GM19328 (cell line): ENCODE measurements around the gene PUM1.

Experiments used
- ATAC-seq: cut with Tn5 transposase; IDR thresholded peaks from one replicate; pipeline ENCODE4 v1.9.1; 2021; ENCODE audit warnings: mild to moderate bottlenecking, moderate library complexity; ENCODE audit not compliant: unreplicated experiment

PUM1 gene

DNA sequence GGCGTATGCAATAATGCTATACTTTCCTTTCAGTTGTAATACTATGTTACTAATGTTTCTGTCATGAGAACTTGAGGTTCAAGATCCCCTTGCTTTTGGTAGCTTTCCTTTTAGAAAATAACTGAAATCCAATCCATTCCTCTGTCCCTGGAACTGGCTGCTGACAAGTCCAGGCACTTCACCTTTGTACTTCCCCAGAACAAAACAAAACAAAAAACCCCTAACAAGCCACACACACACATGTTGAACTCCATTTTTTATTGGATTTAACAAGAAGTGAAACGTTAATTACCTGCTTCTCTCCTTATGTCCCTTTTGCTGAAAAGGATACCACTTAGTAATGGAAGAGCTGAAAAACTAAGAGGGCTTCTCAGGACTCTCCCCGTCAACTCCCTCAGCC lies 130.9 kb downstream of the PUM1 start:
- ATAC-seq = no peak

DNA sequence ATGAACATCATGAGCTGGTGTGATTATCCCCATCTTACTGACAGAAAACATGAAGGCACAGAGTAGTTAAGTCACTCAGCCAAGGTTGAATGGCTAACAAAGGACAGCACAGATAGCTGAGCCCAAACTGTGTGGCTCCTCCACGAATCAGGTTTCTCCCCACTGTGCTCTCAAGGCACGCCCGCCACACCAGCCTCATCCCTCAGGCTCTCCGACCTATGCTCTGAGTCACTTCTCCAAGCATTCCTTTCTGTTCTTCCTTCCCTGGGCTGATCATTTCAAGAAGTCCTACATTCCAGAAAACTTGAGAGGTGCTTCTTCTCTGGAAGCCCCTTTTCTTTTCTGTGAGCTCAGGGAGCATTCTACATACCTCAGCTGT lies 131.7 kb downstream of the PUM1 start:
- no peak for ATAC-seq

- no peak for ATAC-seq
These were observed 134.8 kb downstream of the PUM1 start for GRCh38 chr1:30930631-30931173.

- no peak for ATAC-seq
These were observed 135.5 kb downstream of the PUM1 start for GRCh38 chr1:30929944-30930525.

GRCh38 chr1:30929135-30929889 lies 136.2 kb downstream of the PUM1 start:
- no peak for ATAC-seq

DNA sequence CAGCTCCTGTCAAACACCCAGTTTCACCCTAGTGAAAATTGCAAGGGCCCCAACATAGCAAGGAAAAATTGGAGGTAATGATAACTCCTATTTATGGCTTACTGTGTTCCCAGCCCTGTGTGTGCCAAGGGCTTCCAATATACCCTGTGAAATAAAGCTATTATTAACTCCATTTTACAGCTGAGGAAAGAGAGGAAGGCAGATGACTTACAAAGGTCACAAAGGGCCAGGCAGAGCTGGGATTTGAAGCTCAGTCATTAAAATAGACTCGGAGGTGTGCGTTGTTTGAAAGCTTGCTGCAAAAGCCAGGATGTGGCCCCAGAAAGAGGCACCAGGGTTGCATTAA lies 136.8 kb downstream of the PUM1 start:
- no peak for ATAC-seq

DNA sequence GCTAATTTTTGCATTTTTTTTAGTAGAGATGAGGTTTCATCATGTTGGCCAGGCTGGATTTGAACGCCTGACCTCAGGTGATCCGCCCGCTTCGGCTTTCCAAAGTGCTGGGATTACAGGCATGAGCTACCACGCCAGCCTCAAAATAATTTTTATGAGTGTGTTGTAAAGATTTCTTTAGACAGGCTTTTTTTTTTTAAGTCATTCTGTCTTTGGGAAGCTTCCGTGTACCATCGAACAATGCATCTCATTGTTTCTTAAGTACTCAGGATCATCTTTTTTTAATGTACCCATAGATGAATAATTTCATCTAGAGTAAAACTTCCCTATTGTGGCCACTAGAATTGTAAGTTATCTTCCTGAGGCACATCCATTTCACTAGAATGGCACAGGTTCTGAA lies 137.3 kb downstream of the PUM1 start:
- no peak for ATAC-seq

GRCh38 chr1:30927448-30927847 lies 138.1 kb downstream of the PUM1 start:
- ATAC-seq = no peak

- no peak for ATAC-seq
These were observed 141.9 kb downstream of the PUM1 start for GRCh38 chr1:30923597-30923996.

- ATAC-seq = no peak
These were observed 144.7 kb downstream of the PUM1 start for GRCh38 chr1:30920827-30921226.

DNA sequence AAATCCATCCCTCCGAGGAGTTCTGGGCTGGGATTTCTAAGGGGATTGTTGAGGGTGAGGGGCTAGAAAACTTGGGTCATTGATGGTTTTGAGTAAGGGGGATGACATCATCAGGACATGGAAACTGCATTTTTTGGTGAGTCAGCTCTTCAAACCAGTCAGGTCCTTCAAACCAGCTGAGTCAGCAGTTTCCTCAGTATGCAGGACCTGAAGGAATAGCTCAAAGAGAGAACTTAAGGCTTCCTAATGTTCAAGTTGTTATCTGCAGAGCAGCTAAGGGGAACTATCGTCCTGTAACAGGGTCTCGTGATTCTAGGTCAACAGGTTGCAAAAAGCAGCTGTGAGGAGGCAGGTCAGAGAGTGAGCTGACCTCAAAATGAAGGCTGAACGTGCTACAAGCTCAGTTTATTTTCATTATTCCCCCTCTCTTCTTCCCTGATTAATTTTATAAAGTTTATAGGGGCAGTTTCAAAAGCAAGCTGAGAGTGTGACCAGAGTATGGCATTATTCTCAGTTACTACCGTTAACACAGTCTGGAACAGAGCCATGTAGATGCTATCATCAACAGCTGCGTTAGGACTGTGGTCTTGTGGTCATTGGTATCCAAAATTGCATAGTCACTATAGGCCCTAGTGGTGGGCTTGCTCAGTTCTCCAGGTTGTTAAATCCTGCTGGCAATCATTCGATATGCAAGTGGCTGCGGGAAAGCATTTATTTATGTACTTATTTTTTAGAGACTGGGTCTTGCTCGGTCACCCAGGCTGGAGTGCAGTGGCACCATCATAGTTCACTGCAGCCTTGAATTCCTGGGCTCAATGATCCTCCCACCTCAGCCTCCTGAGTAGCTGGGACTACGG lies 146.3 kb downstream of the PUM1 start:
- ATAC-seq = no peak

- no peak for ATAC-seq
These were observed 149.2 kb downstream of the PUM1 start for GRCh38 chr1:30916296-30916695.

DNA sequence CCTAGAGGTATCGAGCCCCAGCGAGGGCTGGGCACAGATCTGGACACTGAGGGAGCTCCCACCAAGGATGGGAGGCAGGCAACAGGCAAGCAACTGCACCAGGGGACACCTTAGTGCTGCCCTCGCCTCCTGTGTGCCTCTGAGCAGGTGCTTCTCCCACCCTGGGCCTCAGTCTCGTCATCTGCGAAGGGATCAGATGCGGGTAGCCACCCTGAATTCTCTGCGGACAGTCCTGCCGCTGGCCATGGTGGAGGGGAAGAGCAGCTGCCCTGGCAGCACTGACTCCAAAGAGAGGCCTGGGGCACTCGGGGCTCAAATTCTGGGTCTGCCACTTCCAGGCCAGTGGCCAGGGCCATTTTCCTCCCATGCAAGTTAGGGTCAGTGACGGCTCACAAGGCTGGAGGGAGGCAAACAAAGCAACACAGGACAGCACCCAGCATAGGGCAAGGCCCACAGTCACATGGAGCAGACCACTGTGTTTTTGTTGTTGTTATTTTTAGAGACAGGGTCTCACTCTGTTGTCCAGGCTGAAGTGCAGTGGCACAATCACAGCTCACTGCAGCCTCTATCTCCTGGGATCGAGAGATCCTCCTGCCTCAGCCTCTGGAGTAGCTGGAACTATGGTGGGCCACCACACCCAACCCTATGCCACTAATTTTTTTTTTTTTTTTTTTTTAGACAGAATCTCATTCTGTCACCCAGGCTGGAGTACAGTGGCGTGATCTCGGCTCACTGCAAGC lies 149.9 kb downstream of the PUM1 start:
- ATAC-seq = no peak

GRCh38 chr1:30914931-30915330 lies 150.6 kb downstream of the PUM1 start:
- no peak for ATAC-seq

DNA sequence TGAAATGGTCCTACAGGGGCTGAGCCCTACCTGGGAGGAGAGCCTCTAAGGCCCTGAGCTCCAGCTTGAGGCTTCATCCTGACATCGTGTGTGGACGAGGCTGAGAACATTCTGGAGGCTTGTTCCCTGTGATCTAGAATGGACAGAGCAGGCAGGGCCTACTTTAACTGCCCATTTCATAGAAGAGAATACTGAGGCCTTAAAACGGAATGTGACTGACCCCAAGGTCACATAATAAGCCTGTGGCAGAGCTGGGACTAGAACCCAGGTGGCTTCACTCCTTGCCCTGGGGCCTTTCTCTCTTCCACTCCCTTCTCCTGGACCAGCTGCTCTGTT lies 151.0 kb downstream of the PUM1 start:
- ATAC-seq = no peak

- ATAC-seq = no peak
These were observed 152.4 kb downstream of the PUM1 start for GRCh38 chr1:30912913-30913652.

GRCh38 chr1:30912224-30912623 lies 153.3 kb downstream of the PUM1 start:
- no peak for ATAC-seq

- no peak for ATAC-seq
These were observed 154.2 kb downstream of the PUM1 start for GRCh38 chr1:30911059-30911954.

DNA sequence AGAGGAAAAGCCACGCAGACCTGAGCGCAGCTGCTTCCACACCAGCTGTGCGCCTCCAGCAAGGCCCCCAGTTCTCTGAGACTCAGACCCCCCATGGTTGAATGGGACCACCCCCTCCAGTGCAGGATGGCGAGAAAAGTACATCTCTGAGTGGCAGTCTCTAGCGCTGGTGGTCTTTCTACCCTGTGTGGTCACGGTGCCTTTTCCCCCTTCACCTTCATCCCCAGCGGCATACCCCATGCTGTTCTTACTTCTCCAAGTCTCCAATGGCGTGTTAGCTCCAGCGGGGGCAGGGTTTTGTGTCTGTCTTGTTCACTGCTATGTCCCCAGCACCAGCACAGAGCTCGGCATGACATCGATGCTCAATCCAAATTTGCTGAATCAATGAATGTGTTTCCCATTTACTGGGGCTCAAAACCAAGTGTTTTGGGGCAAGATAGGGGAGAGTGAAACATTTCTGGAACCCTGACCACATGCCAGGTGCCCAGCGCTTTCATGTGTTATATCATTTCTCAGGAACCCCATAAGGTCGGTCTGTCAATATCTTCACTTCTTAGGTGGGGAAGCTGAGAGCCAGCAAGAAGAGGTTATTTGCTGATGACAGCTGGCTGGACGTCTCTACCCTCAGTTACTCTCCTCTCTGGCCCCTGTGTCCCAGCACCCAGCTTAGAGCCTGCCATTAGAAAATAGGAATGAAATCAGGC lies 156.0 kb downstream of the PUM1 start:
- no peak for ATAC-seq
